H9 (cell line): ENCODE data around the gene COL18A1. TPM values are rescaled to one million over a fixed set of nuclear protein-coding genes. Genes with fewer than 3 reads are reported as not detected.
A peak's percentile ranks its signal among the peaks of the same experiment; 100 is the strongest.

Experiments used
- DNase-seq: peaks from one replicate; pipeline ENCODE4 v3.0.0-alpha.2; 2017
- H2AFZ ChIP-seq: one replicate; pipeline ENCODE4 v1.6.1; 2013; ENCODE audit warnings: mild to moderate bottlenecking, low read length, control low read depth, moderate library complexity
- H2AK5ac ChIP-seq: 2 replicates; pipeline ENCODE4 v1.6.1; 2013; ENCODE audit warnings: low read length, control low read depth, mixed read lengths; ENCODE audit not compliant: insufficient read length
- H2BK120ac ChIP-seq: one replicate; pipeline ENCODE4 v1.6.1; 2013; ENCODE audit warnings: low read depth, mild to moderate bottlenecking, low read length, control low read depth, inconsistent platforms; ENCODE audit not compliant: poor library complexity, severe bottlenecking
- H2BK12ac ChIP-seq: 2 replicates; pipeline ENCODE4 v1.6.1; 2013; ENCODE audit warnings: low read length, control low read depth, mixed read lengths, low read depth; ENCODE audit not compliant: insufficient read length
- H2BK15ac ChIP-seq: 2 replicates; pipeline ENCODE4 v1.6.1; 2013; ENCODE audit warnings: low read depth, low read length, control low read depth
- H2BK20ac ChIP-seq: one replicate; pipeline ENCODE4 v1.6.1; 2013; ENCODE audit warnings: low read depth, mild to moderate bottlenecking, low read length, control low read depth, inconsistent platforms; ENCODE audit not compliant: poor library complexity, severe bottlenecking
- H2BK5ac ChIP-seq: 2 replicates; pipeline ENCODE4 v1.6.1; 2013; ENCODE audit warnings: low read length, control low read depth, mixed read lengths; ENCODE audit not compliant: insufficient read length
- H3K14ac ChIP-seq: 2 replicates; pipeline ENCODE4 v1.6.1; 2013; ENCODE audit warnings: low read length, control low read depth; ENCODE audit not compliant: insufficient read depth
- H3K18ac ChIP-seq: 2 replicates; pipeline ENCODE4 v1.6.1; 2013; ENCODE audit warnings: low read depth, mild to moderate bottlenecking, mixed read lengths, low read length, control low read depth; ENCODE audit not compliant: insufficient read length
- H3K23ac ChIP-seq: 2 replicates; pipeline ENCODE4 v1.6.1; 2013; ENCODE audit warnings: low read length, control low read depth, mixed read lengths, low read depth; ENCODE audit not compliant: insufficient read length
- H3K23me2 ChIP-seq: 2 replicates; pipeline ENCODE4 v1.6.1; 2013; ENCODE audit warnings: low read depth, mild to moderate bottlenecking, mixed read lengths, low read length, control low read depth; ENCODE audit not compliant: insufficient read length, poor library complexity, severe bottlenecking
- H3K27ac ChIP-seq: 2 replicates; pipeline ENCODE4 v1.5.1; 2013; ENCODE audit warnings: low read length, control low read depth, mixed read lengths, low read depth; ENCODE audit not compliant: insufficient read length
- H3K27me3 ChIP-seq: 2 replicates; pipeline ENCODE4 v1.6.1; 2013; ENCODE audit warnings: low read length, control low read depth, inconsistent platforms; ENCODE audit not compliant: insufficient read depth
- H3K4ac ChIP-seq: 2 replicates; pipeline ENCODE4 v1.6.1; 2013; ENCODE audit warnings: low read depth, mild to moderate bottlenecking, control low read depth, inconsistent platforms, low read length, moderate library complexity
- H3K4me1 ChIP-seq: 2 replicates; pipeline ENCODE4 v1.6.1; 2013; ENCODE audit warnings: low read length, control low read depth, inconsistent platforms; ENCODE audit not compliant: insufficient read depth
- H3K4me2 ChIP-seq: 2 replicates; pipeline ENCODE4 v1.6.1; 2013; ENCODE audit warnings: low read length, control low read depth, mixed read lengths; ENCODE audit not compliant: insufficient read length, insufficient read depth
- H3K56ac ChIP-seq: 2 replicates; pipeline ENCODE4 v1.6.1; 2013; ENCODE audit warnings: low read depth, mild to moderate bottlenecking, mixed read lengths, low read length, control low read depth; ENCODE audit not compliant: insufficient read length
- H3K79me1 ChIP-seq: 2 replicates; pipeline ENCODE4 v1.6.1; 2013; ENCODE audit warnings: low read depth, mild to moderate bottlenecking, moderate library complexity, low read length, control low read depth, inconsistent platforms; ENCODE audit not compliant: insufficient read depth, poor library complexity, severe bottlenecking
- H3K79me2 ChIP-seq: 2 replicates; pipeline ENCODE4 v1.6.1; 2013; ENCODE audit warnings: low read length, control low read depth, inconsistent platforms; ENCODE audit not compliant: insufficient read depth
- H3K9ac ChIP-seq: 2 replicates; pipeline ENCODE4 v1.6.1; 2013; ENCODE audit warnings: low read length, control low read depth, mixed read lengths; ENCODE audit not compliant: insufficient read length; ENCODE audit errors: extremely low read depth
- H3K9me3 ChIP-seq: one replicate; pipeline ENCODE4 v1.6.1; 2013; ENCODE audit warnings: low read depth, low read length, inconsistent platforms; ENCODE audit not compliant: control insufficient read depth
- H3T11ph ChIP-seq: one replicate; pipeline ENCODE4 v1.6.1; 2013; ENCODE audit warnings: mild to moderate bottlenecking, low read length, control low read depth, inconsistent platforms
- H4K20me1 ChIP-seq: one replicate; pipeline ENCODE4 v1.6.1; 2013; ENCODE audit not compliant: control insufficient read depth, insufficient read length, insufficient read depth
- H4K5ac ChIP-seq: 2 replicates; pipeline ENCODE4 v1.6.1; 2013; ENCODE audit warnings: low read depth, mild to moderate bottlenecking, mixed read lengths, low read length, control low read depth; ENCODE audit not compliant: insufficient read length
- H4K8ac ChIP-seq: replicated peaks from 2 replicates; pipeline ENCODE4 v1.6.1; 2013; ENCODE audit warnings: low read length, control low read depth, mixed read lengths, low read depth; ENCODE audit not compliant: insufficient read length
- H4K91ac ChIP-seq: 2 replicates; pipeline ENCODE4 v1.6.1; 2013; ENCODE audit warnings: low read depth, mild to moderate bottlenecking, moderate library complexity, mixed read lengths, low read length, control low read depth; ENCODE audit not compliant: insufficient read length
- H3K27ac Mint-ChIP-seq, 3 experiments: 2 replicates in 2 of 3; 3 replicates in 1 of 3; pipeline ENCODE4 v1.8.0; 2020 to 2021; ENCODE audit warnings: mixed read lengths in 3 of 3, mild to moderate bottlenecking in 1 of 3, moderate library complexity in 1 of 3
- H3K27me3 Mint-ChIP-seq: 2 replicates; pipeline ENCODE4 v1.8.0; 2021; ENCODE audit warnings: low read depth, mild to moderate bottlenecking, moderate library complexity, mixed read lengths
- H3K36me3 Mint-ChIP-seq, 3 experiments: 2 replicates in 2 of 3; 3 replicates in 1 of 3; pipeline ENCODE4 v1.8.0; 2020 to 2021; ENCODE audit warnings: low read depth in 3 of 3, mixed read lengths in 3 of 3; ENCODE audit not compliant: insufficient read depth in 1 of 3
- H3K4me1 Mint-ChIP-seq, 2 experiments: 2 replicates each; pipeline ENCODE4 v1.8.0; 2020; ENCODE audit warnings: mixed read lengths in 2 of 2
- H3K4me3 Mint-ChIP-seq, 2 experiments: 2 replicates in 1 of 2; 3 replicates in 1 of 2; pipeline ENCODE4 v1.8.0; 2020 to 2021; ENCODE audit warnings: mild to moderate bottlenecking in 2 of 2, mixed read lengths in 2 of 2, moderate library complexity in 1 of 2
- H3K9me3 Mint-ChIP-seq, 2 experiments: 2 replicates in 1 of 2; 3 replicates in 1 of 2; pipeline ENCODE4 v1.8.0; 2020; ENCODE audit warnings: mild to moderate bottlenecking in 2 of 2, mixed read lengths in 2 of 2, moderate library complexity in 1 of 2
- CTCF ChIP-seq: fragments of 200-600 bp; sonication (generic); conservative IDR thresholded peaks from 3 replicates; pipeline ENCODE4 v1.8.0; 2021; ENCODE audit warnings: antibody characterized with exemption, mild to moderate bottlenecking
- WGBS: extraction: QIAGEN DNeasy Blood & Tissue Kit; methylation state at CpG from one replicate; pipeline ENCODE4 v1.1.7; 2013; ENCODE audit warnings: missing lambda C conversion rate, low lambda C conversion rate, mixed read lengths; ENCODE audit not compliant: insufficient read length; ENCODE audit errors: extremely low coverage; 5-methylcytosine and 5-hydroxymethylcytosine counted together
- total RNA-seq: library from RNA; stranded (reverse); gene quantifications from 2 replicates; pipeline ENCODE4 v1.2.1, GENCODE V29; 2021

COL18A1 gene
- total RNA-seq, 1 experiment from 2014 or later: 232 TPM

DNA sequence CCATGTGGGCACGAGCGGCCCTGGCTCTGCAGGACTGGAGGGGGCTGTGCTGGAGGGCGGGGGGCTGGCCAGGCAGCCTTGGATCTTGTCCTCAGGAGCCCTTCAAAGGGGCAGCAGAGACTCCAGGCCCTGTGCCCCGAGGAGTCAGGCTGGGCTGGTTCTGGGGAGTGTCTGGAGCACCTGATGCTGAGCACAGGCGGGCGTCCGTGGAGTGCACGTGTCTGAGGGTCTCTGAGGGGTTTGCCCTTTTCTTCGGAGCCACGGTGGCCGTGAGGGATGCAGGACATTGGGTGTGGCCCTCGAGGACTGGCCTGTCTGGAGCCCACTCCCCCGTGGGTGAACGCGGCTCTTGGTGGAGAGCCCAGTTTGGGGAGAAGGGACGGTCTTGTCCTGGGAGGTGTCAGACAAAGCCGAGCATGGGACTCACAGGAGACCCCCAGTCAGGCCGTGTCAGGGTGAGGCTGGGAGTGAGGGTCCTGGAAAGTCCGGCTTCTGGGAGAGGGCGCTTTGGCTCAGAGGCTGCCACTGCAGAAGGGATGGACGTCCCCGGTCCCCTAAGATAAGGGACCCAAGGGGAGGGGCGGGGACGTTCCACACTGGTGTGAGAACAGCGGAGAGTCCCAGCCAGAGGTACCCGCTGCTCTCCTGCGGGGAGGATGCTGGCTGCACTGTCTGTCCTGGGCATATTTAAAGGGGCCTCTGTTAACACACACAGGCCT lies 60.8 kb downstream of the COL18A1 start:
- no peaks in the 10 kb centered on the region for H3K23me2 ChIP-seq
- no peak overlapping the region for H3K23ac ChIP-seq
- H3K79me2 ChIP-seq: peaks cover 13% of the 10 kb centered on the region; the same call in 1 of the 2 replicates
- H3K4ac ChIP-seq: no peak overlapping the region
- no peak overlapping the region for H3K4me2 ChIP-seq
- no peak overlapping the region for H2BK20ac ChIP-seq
- no peak overlapping the region for H2BK120ac ChIP-seq
- no peaks in the 10 kb centered on the region for H3K27me3 ChIP-seq
- no peaks in the 10 kb centered on the region for H3K27me3 Mint-ChIP-seq
- H2BK12ac ChIP-seq: no peak overlapping the region
- no peak overlapping the region for H3K4me3 Mint-ChIP-seq
- H3K4me1 ChIP-seq: no peaks in the 10 kb centered on the region
- no CpG with 5 or more reads among the region's 27 CpGs for WGBS
- H4K8ac ChIP-seq: no peak overlapping the region
- peak overlapping the region; percentile 32 to 95 (median 74); a peak in 6 of 7 replicates for H3K27ac Mint-ChIP-seq
- H4K20me1 ChIP-seq: no peaks in the 10 kb centered on the region
- no peak for DNase-seq
- no peak overlapping the region for H3K27ac ChIP-seq
- H3K9me3 Mint-ChIP-seq: peaks cover 14 to 15% of the 10 kb centered on the region in 2 experiments
- TF ChIP-seq CTCF: no peak
- H3K14ac ChIP-seq: peak overlapping the region; percentile 27; the same call in 1 of the 2 replicates
- no peak overlapping the region for H3K9ac ChIP-seq
- no peak overlapping the region for H2AFZ ChIP-seq
- H3K56ac ChIP-seq: no peak overlapping the region
- no peak overlapping the region for H3T11ph ChIP-seq
- peaks cover 8 to 16% of the 10 kb centered on the region in 2 experiments; a peak in 3 of 4 replicates for H3K4me1 Mint-ChIP-seq
- H3K79me1 ChIP-seq: peaks cover 13% of the 10 kb centered on the region
- no peak overlapping the region for H4K5ac ChIP-seq
- H2BK15ac ChIP-seq: no peak overlapping the region
- H3K9me3 ChIP-seq: no peaks in the 10 kb centered on the region
- no peak overlapping the region for H2AK5ac ChIP-seq
- H4K91ac ChIP-seq: no peak overlapping the region
- H3K18ac ChIP-seq: no peak overlapping the region
- H3K36me3 Mint-ChIP-seq: peaks cover 19 to 51% (median 39%) of the 10 kb centered on the region in 3 experiments
- no peak overlapping the region for H2BK5ac ChIP-seq
